SW 1271 (cell line): ENCODE results near the gene CCNO.

Experiments
- DNase-seq, 2 experiments: peaks; one replicate each; lab custom pipeline; 2025; lab: John Stamatoyannopoulos, UW

Gene CCNO

DNA sequence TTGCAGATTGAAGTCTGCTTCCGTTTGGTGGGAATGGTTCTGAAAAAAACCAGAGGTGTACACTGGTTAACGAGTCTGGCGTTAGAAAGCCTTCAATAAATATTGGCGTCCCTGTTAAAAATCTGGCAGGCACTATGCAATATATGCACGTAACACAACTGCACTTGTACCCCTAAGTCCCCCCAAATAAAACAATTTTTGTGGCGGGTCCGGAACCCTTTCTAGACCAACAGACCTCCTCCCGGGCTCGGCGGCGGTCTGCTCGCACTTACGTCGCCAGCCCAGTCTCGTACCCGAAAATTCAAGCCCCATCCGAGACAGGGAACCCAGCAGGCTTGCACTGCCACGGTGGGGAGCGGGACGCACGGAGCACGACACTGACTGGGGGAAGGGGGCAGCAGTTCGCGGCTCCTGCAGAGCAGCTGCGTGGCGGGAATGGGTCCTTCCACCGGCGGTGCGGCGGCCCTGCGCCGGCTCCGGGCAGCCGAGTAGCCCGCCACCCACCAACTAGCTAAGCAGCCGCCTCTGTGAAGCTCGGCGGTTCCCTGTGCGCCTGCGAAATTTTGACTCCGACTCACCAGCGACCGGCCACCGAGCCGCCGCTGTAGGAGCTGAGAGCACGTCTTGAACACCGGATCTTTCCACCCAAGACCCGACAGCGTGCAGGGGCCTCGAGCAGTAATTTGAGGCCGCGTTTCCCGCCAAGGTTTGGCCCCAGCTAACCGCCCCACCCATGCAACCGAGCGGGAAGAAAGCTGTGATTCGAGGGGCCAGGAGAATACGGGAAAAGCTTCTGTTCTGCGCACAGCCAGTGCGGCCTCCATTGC lies 10.2 kb downstream of the CCNO start:
- no peak for DNase-seq

DNA sequence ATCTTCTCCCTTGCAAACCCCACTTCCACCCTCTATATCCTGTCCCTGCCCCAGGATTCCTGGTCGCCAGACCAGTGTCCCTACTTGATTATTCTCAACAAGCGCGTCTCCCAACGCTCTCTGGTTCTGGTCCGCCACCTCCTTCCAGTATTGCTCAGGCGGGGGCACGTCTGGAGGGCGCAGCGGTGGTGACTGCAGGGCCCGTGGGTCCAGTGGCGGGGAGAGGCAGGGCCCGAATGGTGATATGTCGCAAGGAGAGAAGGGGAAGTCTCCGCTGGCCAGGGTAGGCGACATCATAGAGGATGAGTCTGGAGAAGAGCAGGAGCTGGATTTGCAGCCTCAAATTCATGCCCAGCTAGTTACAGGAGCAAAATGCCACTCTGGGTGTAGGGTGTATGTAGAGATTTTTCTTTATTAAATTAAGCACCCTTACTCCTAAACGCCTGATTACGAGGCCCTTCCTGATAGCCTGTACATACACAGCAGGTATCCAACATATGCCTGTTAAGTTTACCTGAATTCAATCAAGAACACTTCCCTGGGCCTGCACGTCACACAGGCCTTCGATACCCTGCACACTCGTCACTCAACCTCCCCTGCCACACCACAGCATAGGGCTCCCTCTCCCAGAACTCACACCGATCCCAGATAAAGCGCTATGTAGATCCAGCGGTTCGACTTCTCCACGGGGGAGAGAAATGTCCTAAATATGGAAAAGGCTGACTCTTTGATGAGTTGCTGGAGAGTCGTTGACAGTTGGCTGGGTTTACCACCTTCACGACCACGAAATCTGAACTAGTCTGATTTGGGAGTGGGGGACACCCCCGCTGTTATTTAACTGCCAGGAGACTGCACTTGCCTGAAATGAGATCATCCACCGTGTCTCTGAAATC lies 11.1 kb downstream of the CCNO start:
- no peak for DNase-seq

DNA sequence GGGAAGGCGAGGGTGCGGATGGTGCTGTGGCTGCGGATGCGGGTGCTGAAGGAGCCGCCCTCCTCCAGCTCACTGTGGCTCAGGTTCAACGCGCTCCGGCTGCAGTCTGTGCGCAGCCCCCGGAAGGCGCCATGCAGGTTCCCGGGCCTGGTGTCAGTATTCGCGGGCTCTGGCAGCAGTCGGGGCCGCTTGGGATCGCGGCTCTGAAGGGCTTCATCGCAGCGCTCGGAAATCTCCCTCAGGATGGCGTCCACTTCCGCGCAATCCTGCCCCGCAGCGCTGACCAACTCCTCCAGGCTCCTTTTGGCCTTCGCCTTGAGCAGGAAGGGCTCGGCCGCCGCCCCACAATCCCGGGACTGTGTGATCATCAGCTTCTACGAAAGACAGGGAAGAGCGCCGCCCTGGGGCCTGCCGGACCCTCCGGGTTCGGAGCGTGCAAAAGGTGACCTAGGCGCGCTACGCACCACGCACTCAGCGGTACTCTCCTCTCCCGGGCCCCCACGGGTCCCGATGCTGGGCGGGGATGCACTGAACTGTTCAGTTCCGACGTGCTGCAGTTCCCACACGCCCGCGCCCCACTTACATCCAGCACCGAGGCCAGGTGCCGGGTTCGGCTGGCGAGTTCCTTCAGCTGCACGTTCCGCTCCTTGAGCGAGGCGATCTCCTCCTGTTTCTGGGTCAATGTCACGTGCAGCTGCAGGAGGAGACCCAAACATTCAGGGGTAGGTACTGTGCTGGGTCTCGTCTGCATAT lies 12.8 kb downstream of the CCNO start:
- DNase-seq = no peak

DNA sequence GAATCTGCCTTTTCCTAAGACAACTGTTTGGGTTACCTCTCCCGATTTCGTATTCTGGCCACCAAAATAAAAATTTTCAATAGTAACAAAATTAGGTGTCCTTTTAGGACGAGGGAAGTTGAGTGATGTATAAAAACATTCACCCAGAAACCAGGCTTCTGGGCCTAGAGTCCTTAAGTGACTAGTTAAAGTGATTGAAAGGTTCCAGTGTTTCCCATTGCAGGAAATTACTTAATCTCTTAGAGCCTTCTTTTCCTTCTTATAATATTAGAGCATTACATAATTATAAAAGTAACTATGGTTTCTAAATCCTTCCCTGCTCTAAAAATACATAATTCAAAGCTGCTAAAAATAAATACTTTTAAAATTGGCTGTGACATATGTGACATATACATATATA lies 13.6 kb downstream of the CCNO start:
- DNase-seq = no peak

DNA sequence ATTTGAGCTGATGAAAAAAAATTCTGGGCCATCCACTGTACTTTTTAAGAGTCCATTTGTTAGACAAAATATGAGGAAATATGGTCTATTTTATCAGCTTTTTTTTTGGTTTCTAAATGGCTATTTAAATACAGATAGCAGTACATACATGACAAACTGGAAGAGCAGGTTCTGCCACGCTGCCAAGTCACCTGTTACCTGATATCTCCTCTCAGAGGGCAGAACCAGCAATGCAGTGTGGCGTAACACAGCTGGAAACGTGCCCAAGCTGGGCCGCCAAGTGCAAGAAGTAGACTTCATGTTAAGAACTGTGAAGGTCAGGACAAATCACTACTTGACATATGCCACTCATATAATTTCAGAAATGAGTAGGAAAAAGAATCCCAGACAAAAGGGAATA lies 14.4 kb downstream of the CCNO start:
- DNase-seq = no peak

DNA sequence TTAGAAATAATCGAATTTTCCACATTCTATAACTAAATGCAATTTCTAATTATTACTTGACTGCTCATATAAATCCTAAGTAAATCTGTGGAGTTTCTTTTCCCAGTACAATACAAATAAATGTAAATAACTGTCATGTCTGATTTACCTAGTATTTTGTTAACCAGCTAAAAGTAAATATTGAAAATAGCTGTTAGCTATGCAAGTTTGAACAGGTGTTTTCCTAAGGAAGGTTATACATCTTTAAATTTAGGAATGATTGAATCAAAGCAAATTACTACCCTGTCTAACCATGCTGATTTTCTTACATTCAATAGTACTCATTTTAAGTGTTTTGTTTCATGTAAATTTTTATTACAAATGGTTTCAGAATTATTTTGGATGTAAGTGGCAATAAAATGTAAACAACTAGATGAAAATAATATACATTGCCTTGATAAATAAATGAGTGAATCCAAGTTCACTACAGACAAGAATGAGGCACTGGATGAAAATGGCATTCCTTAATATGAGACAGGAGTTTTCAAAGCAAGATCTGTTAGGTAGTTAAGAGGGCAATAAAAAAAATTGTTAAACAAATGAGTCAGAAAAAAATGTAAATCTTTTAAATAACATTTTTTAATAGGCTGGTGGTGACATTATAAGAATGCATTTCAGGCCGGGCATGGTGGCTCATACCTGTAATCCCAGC lies 22.1 kb downstream of the CCNO start:
- no peak for DNase-seq

DNA sequence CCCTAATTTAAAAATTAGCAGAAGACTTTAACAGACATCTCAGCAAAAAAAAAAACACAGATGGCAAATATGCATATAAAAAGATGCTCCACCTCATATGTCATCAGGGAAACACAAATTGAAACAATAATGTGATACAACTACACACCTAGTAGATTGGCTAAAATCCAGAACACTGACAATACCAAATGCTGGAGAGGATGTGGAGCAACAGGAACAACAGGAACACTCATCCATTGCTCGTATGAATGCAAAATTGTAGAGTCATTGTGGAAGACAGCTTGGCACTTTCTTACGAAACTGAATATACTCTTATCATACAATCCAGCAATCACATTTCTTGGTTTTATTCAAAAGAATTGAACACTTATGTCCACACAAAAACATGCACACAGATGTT lies 28.4 kb downstream of the CCNO start:
- no peak for DNase-seq

DNA sequence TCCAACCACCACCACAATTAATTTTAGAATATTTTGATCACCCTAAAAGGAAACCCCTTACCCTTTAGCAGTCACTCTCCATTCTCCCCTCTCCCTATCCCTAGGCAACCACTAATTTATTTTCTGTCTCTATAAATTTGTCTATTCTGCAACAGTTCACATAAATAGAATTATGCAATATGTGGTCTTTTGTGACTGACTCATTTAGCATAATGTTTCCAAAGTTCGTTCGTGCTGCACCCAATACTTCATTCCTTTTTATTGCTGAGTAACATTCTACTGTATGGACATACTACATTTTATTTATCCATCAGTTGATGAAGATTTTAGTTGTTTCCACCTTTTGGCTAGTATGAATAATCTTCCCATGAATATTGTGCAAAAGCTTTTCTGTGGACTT lies 42.2 kb downstream of the CCNO start:
- DNase-seq = no peak

DNA sequence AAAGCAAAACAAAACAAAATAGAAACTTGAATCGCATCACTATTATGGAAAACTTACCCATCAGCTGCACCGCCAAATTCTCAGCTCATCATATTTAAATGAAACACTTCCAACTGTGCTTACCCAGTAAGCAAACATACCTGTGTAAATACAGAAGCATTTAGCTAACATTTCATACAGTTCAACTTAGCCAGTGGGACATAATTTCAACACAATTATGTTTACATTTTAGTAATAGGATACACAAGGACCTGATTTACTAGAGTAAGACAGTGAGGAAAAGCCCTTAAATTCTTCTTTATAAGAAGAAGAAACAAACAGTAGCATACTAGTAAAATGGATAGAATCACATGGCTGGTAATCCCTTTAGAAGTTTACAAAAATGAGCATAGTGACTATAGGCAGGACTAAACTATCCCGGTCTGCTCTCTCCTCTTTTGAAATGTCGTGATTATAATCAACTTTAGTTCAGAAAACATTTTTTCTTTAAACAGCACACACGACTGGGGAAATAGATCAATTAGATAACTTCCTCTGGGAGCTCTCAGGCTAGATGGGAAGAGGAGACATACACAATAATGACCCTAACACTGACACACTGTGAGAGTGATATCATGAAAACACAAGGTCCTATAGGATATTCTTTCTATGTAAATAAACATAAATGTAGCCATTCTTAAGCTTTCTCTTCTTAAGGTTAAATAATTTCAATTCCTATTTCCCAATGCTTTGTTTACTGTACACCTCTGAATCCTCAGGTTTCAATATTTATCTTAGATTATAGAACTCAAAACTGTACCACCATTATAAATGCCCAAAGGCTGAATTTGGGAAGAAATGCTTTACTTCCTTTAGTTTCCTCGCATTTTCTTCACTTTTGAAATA lies 44.5 kb downstream of the CCNO start:
- no peak for DNase-seq

DNA sequence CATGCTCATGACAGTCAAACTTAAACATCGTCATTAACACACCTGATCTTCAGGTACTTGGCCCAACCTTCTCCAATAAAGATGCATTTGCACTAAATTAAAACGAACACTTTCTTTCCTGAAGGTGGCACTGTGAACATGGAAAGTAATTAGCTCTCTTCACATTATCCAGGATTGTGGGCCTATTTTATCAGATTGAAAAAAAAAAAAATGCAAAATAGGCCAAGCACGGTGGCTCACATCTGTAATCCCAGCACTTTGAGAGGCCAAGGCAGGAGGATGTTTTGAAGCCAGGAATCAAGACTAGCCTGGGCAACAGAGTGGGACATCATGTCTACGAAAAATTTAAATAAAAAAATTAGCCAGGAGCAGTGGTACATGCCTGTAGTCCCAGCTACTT lies 46.0 kb downstream of the CCNO start:
- DNase-seq = peak; percentile 13 to 49
